GM21529 (cell line): Measurements from ENCODE around the gene CXADR.

Experiments
- ATAC-seq: cut with Tn5 transposase; IDR thresholded peaks from one replicate; pipeline ENCODE4 v1.9.1; 2021; ENCODE audit not compliant: unreplicated experiment

The CXADR gene

DNA sequence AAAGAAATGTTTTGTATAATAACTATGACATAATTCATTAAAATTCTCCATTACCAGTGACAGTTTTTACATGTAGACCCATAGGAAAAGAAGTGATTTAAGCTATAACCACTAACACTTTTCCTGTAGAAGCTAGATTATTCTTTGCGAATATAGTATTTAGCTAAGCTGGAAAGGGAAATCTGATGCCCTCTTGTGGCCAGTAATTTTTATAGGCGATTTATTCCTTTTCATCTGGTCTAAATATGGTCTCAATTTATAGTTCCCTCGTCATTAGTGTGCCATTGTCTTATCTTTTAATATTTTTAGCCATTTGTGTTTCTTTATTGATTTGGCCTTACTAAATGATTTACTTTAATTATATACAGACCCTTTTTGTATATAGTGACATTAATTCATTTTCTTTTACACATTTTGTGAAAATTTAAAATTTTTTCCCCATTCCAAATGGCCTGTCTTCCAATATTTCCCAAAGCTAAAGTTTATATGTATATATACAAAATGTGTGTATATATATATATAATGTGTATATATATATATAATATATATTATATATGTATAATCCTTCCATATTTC is 73.1 kb downstream of the CXADR start:
- no peak for ATAC-seq

GRCh38 chr21:17590430-17590829 is 77.6 kb downstream of the CXADR start:
- ATAC-seq = no peak

- ATAC-seq = peak; percentile 35
Measured at GRCh38 chr21:17597680-17598079, 84.8 kb downstream of the CXADR start.

- peak; percentile 88 for ATAC-seq
Measured at GRCh38 chr21:17598437-17598836, 85.6 kb downstream of the CXADR start.

GRCh38 chr21:17602874-17603273 is 90.0 kb downstream of the CXADR start:
- ATAC-seq = no peak

- ATAC-seq = no peak
Measured at GRCh38 chr21:17607684-17608083, 94.8 kb downstream of the CXADR start.

DNA sequence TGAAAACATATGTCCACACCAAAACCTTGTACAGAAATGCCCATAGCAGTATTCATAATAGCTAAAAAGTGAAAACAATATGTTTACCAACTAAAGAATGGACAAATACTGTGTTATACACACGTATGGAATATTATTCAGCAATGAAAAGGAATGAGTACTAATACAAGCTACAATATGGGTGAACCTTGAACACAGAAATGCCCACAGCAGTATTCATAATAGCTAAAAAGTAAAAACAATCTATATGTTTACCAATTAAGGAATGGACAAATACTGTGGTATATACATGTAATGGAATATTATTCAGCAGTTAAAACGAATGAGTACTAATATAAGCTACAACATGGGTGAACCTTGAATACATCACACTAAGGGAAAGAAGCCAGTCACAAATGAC is 96.8 kb downstream of the CXADR start:
- no peak for ATAC-seq

DNA sequence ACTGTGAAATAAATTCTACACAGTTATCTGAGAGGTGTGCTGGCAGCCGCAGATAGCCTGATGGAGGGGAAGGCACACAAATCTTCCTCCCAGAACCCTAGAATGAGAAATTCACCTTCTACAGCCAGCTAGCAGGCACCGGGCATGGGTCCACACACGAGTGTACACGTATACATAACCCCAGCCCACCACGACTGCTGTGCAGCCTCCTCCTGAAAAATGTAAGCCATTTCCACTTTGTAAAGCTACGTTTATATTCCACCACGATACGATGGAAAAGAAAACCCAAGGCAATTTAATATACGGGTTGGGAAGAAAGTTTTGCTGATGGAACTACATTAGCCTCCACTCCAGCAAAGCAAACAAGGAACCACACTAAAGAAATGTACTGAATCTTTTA is 98.1 kb downstream of the CXADR start:
- no peak for ATAC-seq

- ATAC-seq = peak; percentile 65
Measured at GRCh38 chr21:17611414-17612022, 98.7 kb downstream of the CXADR start.

- peak; percentile 15 for ATAC-seq
Measured at GRCh38 chr21:17612023-17612564, 99.3 kb downstream of the CXADR start.

- ATAC-seq = peak; percentile 75
Measured at GRCh38 chr21:17612565-17613241, 99.9 kb downstream of the CXADR start, which contains the start of gene BTG3. TSS of gene BTG3 (minus strand) at chr21:17612901. CDS start at chr21:17609144, 3,757 bp downstream.

DNA sequence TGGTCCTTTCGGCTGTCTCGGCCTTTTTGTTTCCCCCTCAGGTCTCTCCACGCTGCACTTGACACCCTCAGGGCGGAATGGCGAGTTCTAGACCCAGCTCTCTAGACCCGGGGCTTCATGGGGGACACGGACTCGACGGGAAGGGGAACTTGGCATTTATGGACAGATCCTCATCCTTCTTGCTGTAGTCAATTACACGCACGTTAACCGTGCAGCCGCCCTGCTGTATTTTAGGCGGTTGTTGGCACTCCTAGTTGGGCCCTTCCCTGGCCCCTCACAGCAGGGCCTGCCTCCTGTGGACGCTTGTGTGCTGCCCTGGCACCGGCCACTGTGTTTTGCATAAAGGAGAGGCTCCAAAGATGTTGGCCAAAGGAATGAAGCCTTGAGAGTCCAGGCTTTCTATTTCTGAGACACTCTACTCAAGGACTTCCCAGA is 100.4 kb downstream of the CXADR start:
- no peak for ATAC-seq

GRCh38 chr21:17616831-17617230 is 104.0 kb downstream of the CXADR start:
- ATAC-seq = no peak

DNA sequence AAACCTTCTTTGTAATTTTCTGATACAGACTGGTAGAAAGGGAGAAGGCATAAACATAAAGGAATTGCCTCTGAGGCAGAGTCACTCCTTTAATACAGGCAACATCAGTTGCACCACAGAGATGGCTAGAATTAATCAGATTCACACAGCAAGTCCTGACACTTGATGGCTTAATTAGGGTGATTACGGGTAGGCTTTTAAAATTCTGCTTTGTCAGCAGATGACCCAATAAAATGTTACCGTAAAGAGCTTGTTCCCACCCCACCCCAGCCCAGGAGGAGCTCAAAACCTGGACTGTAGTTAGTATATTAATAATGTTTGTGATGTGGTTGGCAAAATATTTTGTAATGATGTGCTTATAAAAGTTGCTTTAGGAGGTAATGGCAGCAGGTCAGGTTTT is 109.2 kb downstream of the CXADR start:
- no peak for ATAC-seq

GRCh38 chr21:17631195-17631594 is 118.4 kb downstream of the CXADR start:
- ATAC-seq = no peak

DNA sequence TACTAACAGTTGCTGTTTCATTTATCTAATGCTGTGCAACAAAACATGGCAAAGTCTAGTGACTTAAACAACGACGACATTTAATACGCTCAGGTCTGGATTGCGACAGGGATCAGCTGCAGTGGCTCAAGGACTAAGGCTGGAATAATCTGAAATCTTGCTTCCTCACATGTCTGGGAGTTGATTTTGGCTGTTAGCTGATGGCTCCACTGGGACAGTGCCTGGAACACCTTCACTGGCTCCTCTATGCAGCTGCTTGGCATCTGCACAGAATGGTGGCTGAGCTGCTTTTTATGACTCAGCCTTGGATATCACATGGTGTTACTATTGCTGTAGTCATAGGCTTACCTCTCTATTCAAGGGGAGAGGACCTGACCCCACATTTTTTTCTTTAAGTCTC is 123.9 kb downstream of the CXADR start:
- ATAC-seq = no peak

- ATAC-seq = no peak
Measured at GRCh38 chr21:17640821-17641220, 128.0 kb downstream of the CXADR start.
